Measurements from ENCODE around the gene ANKRD50. TPM values are rescaled to one million over a fixed set of nuclear protein-coding genes. Genes with fewer than 3 reads are reported as not detected.

ANKRD50 gene
- total RNA-seq, 1 experiment from 2014 or later: 17.2 TPM

GRCh38 chr4:124748965-124749364, 36.4 kb upstream of the ANKRD50 start:
- Histone ChIP-seq H3K4me1 (replicated peaks; ENCODE audit: insufficient read depth) (no peaks in the 10 kb centered on the region), H3K4me3 (no peak overlapping the region), H3K27ac (no peak overlapping the region), H3K36me3 (ENCODE audit: low read depth) (no peaks in the 10 kb centered on the region), H3K9me3 (ENCODE audit: insufficient read depth, low read depth) (no peaks in the 10 kb centered on the region), H3K27me3 (ENCODE audit: insufficient read depth, low read depth) (no peaks in the 10 kb centered on the region), H4K20me1 (ENCODE audit: insufficient read depth) (no peaks in the 10 kb centered on the region), H3K9me2 (ENCODE audit: insufficient read depth) (no peaks in the 10 kb centered on the region), H3F3A (ENCODE audit: insufficient read depth, low read depth) (no peaks in the 10 kb centered on the region), H3K4me2 (no peak overlapping the region), H3K79me2 (ENCODE audit: low read depth) (no peaks in the 10 kb centered on the region), H2AFZ (no peak overlapping the region)
- TF ChIP-seq CTCF (conservative IDR thresholded peaks at IDR 0.05) (no peak), EZH2 (IDR thresholded peaks at IDR 0.05; ENCODE audit: low read depth) (no peak)
- CTCF ChIA-PET: no interaction called here
- no peak for DNase-seq
- intact Hi-C loops (cut with micrococcal nuclease; ENCODE audit: unreplicated experiment): no loop called here
- POLR2A ChIA-PET (ENCODE audit: unreplicated experiment): no interaction called here
- BruUV-seq (replicated peaks): no TSS peak

GRCh38 chr4:124745985-124746801, 33.7 kb upstream of the ANKRD50 start:
- TF ChIP-seq EZH2 (IDR thresholded peaks at IDR 0.05; ENCODE audit: low read depth) (no peak), CTCF (conservative IDR thresholded peaks at IDR 0.05) (no peak)
- intact Hi-C loops (cut with micrococcal nuclease; ENCODE audit: unreplicated experiment): no loop called here
- no TSS peak for BruUV-seq (replicated peaks)
- Histone ChIP-seq H4K20me1 (ENCODE audit: insufficient read depth) (no peaks in the 10 kb centered on the region), H3K4me1 (replicated peaks; ENCODE audit: insufficient read depth) (no peaks in the 10 kb centered on the region), H2AFZ (no peak overlapping the region), H3K4me3 (no peak overlapping the region), H3K9me3 (ENCODE audit: insufficient read depth, low read depth) (no peaks in the 10 kb centered on the region), H3K4me2 (no peak overlapping the region), H3K9me2 (ENCODE audit: insufficient read depth) (peaks cover under 1% of the 10 kb centered on the region; the same call in 1 of the 2 replicates), H3K79me2 (ENCODE audit: low read depth) (no peaks in the 10 kb centered on the region), H3K27ac (no peak overlapping the region), H3F3A (ENCODE audit: insufficient read depth, low read depth) (no peaks in the 10 kb centered on the region), H3K36me3 (ENCODE audit: low read depth) (no peaks in the 10 kb centered on the region), H3K27me3 (ENCODE audit: insufficient read depth, low read depth) (no peaks in the 10 kb centered on the region)
- ChIA-PET CTCF (no interaction called here), POLR2A (ENCODE audit: unreplicated experiment) (no interaction called here)
- no peak for DNase-seq

- H3K27ac ChIP-seq: no peak overlapping the region
- no peaks in the 10 kb centered on the region for H3K36me3 ChIP-seq (ENCODE audit: low read depth)
- no peaks in the 10 kb centered on the region for H3F3A ChIP-seq (ENCODE audit: insufficient read depth, low read depth)
- H3K4me3 ChIP-seq: no peak overlapping the region
- POLR2A ChIA-PET (ENCODE audit: unreplicated experiment): no interaction called here
- no peak overlapping the region for H3K4me2 ChIP-seq
- H3K79me2 ChIP-seq (ENCODE audit: low read depth): no peaks in the 10 kb centered on the region
- no peak overlapping the region for H2AFZ ChIP-seq
- TF ChIP-seq EZH2 (IDR thresholded peaks at IDR 0.05; ENCODE audit: low read depth): no peak
- no peak for TF ChIP-seq CTCF (conservative IDR thresholded peaks at IDR 0.05)
- H3K4me1 ChIP-seq (replicated peaks; ENCODE audit: insufficient read depth): no peaks in the 10 kb centered on the region
- intact Hi-C loops (cut with micrococcal nuclease; ENCODE audit: unreplicated experiment): no loop called here
- no peak for DNase-seq
- H3K9me2 ChIP-seq (ENCODE audit: insufficient read depth): peaks cover 7% of the 10 kb centered on the region; the same call in 1 of the 2 replicates
- no peaks in the 10 kb centered on the region for H4K20me1 ChIP-seq (ENCODE audit: insufficient read depth)
- CTCF ChIA-PET: no interaction called here
- BruUV-seq (replicated peaks): no TSS peak
- no peaks in the 10 kb centered on the region for H3K9me3 ChIP-seq (ENCODE audit: insufficient read depth, low read depth)
- H3K27me3 ChIP-seq (ENCODE audit: insufficient read depth, low read depth): no peaks in the 10 kb centered on the region
Observed at GRCh38 chr4:124743711-124744110, 31.2 kb upstream of the ANKRD50 start.

Measured in PC-9 (cell line).